Fibroblast of peridontal ligament (primary cell): ENCODE results near the gene ATP1A3.
"Not testable (repeated sequence)": the region's sequence is repeated elsewhere in the genome, so short reads cannot be mapped to it uniquely, and the experiment has no call there.

Experiments
- DNase-seq: peaks from one replicate; pipeline ENCODE4 v3.0.0-alpha.2; 2010; ENCODE audit errors: extremely low read depth

The ATP1A3 gene

GRCh38 chr19:42010245-42011126 lies 16.5 kb upstream of the ATP1A3 start:
- peak; percentile 49 for DNase-seq

GRCh38 chr19:42006569-42006968 lies 12.5 kb upstream of the ATP1A3 start:
- no peak for DNase-seq

GRCh38 chr19:42005504-42005903 lies 11.5 kb upstream of the ATP1A3 start:
- DNase-seq, result no peak

GRCh38 chr19:42003506-42004294 lies 9.7 kb upstream of the ATP1A3 start:
- no peak for DNase-seq

GRCh38 chr19:41999878-42000208 lies 5.8 kb upstream of the ATP1A3 start:
- DNase-seq, result no peak

- DNase-seq, result no peak
Measured at GRCh38 chr19:41999071-41999877, 5.2 kb upstream of the ATP1A3 start.

GRCh38 chr19:41998246-41999020 lies 4.4 kb upstream of the ATP1A3 start:
- no peak for DNase-seq

- DNase-seq, result no peak
Measured at GRCh38 chr19:41997851-41998229, 3.8 kb upstream of the ATP1A3 start.

- peak; percentile 18 for DNase-seq
Measured at GRCh38 chr19:41997121-41997850, 3.3 kb upstream of the ATP1A3 start.

GRCh38 chr19:41995959-41996797 lies 2.1 kb upstream of the ATP1A3 start:
- no peak for DNase-seq

GRCh38 chr19:41994994-41995958 lies 1.2 kb upstream of the ATP1A3 start:
- DNase-seq, result no peak

GRCh38 chr19:41994521-41994971 lies 516 bp upstream of the ATP1A3 start:
- DNase-seq, result no peak

- not testable (repeated sequence) for DNase-seq
Measured at GRCh38 chr19:41991925-41992569, 2.0 kb downstream of the ATP1A3 start.

- no peak for DNase-seq
Measured at GRCh38 chr19:41991025-41991424, 3.0 kb downstream of the ATP1A3 start.

GRCh38 chr19:41990615-41991014 lies 3.4 kb downstream of the ATP1A3 start:
- DNase-seq, result no peak

- DNase-seq, result no peak
Measured at GRCh38 chr19:41990028-41990427, 4.0 kb downstream of the ATP1A3 start.

- no peak for DNase-seq
Measured at GRCh38 chr19:41988947-41989346, 5.1 kb downstream of the ATP1A3 start.
